ENCODE results near the gene BBS1. TPM values are rescaled to one million over a fixed set of nuclear protein-coding genes. Genes with fewer than 3 reads are reported as not detected.

The BBS1 gene
- polyA plus RNA-seq, 2 of the 4 experiments (the other 2 are of a cell fraction): 12.5 TPM

GRCh38 chr11:66510271-66510989 lies at the start of gene BBS1 (continued):
- TF ChIP-seq KDM1A (IDR thresholded peaks at IDR 0.05; ENCODE audit: low read depth): no peak
- TF ChIP-seq BCL3 (IDR thresholded peaks at IDR 0.05): 0 out of 3 replicates have a peak, but pooled peaks have one; percentile 26
- TF ChIP-seq CBX8 (IDR thresholded peaks at IDR 0.05): no peak
- TF ChIP-seq HEYL (CRISPR knock-in tag; IDR thresholded peaks at IDR 0.05): no peak
- TF ChIP-seq ZC3H11A (IDR thresholded peaks at IDR 0.05): peak; percentile 20; the same call in 1 of the 2 replicates

- FAIRE-seq (no peak), ATAC-seq (no peak), DNase-seq (ENCODE audit: low read depth in 1 of 2, low spot score in 1 of 2) (no peak)
- Histone ChIP-seq H3K4me3 (no peak overlapping the region), H3K4me1 (0 out of 3 replicates have a peak, but pooled peaks cover 3% of the 10 kb centered on the region), H3K4me2 (no peak overlapping the region), H3K27ac (no peak overlapping the region), H3K9me3 (peaks cover 5% of the 10 kb centered on the region)
- ChIA-PET CTCF (interaction anchor here (0.9 to 3.6 kb wide), 5 partner anchors 17 to 97 kb away, joined by 3 to 15 read pairs (median 4); partner anchors contain the start of gene MRPL11), POLR2A (no interaction called here)
- no peak for TF ChIP-seq E2F6 (IDR thresholded peaks at IDR 0.05; ENCODE audit: borderline replicate concordance, low read depth)
- TF ChIP-seq CTCF (IDR thresholded peaks at IDR 0.05): no peak
- TF ChIP-seq ZSCAN20 (CRISPR knock-in tag; IDR thresholded peaks at IDR 0.05): no peak
- TF ChIP-seq CBX8 (IDR thresholded peaks at IDR 0.05): no peak
- no peak for TF ChIP-seq PBX3 (IDR thresholded peaks at IDR 0.05)
- TF ChIP-seq NR3C1 (IDR thresholded peaks at IDR 0.05): no peak
- TF ChIP-seq HES2 (IDR thresholded peaks at IDR 0.05): no peak
- no peak for TF ChIP-seq HMGXB4 (CRISPR knock-in tag; IDR thresholded peaks at IDR 0.05; ENCODE audit: borderline replicate concordance)
- no peak for TF ChIP-seq RARB (CRISPR knock-in tag; IDR thresholded peaks at IDR 0.05)
- no peak for TF ChIP-seq CHD4 (IDR thresholded peaks at IDR 0.05; ENCODE audit: borderline replicate concordance)
- no peak for TF ChIP-seq GATA3 (IDR thresholded peaks at IDR 0.05; ENCODE audit: borderline replicate concordance)
- TF ChIP-seq BCL3 (IDR thresholded peaks at IDR 0.05): no peak
- no peak for TF ChIP-seq HDAC2 (IDR thresholded peaks at IDR 0.05)
- no peak for TF ChIP-seq NFE2L2 (conservative IDR thresholded peaks at IDR 0.05; ENCODE audit: low read length)
- TF ChIP-seq ESRRA (IDR thresholded peaks at IDR 0.05; ENCODE audit: borderline replicate concordance, low read length): no peak
Measured at GRCh38 chr11:66462010-66462409, 48.4 kb upstream of the BBS1 start.
